GM19328 (cell line): ENCODE results near the gene PCCA.
"Not testable (repeated sequence)": the region's sequence is repeated elsewhere in the genome, so short reads cannot be mapped to it uniquely, and the experiment has no call there.

Source experiments
- ATAC-seq: cut with Tn5 transposase; IDR thresholded peaks from one replicate; pipeline ENCODE4 v1.9.1; 2021; ENCODE audit warnings: mild to moderate bottlenecking, moderate library complexity; ENCODE audit not compliant: unreplicated experiment

Gene PCCA

DNA sequence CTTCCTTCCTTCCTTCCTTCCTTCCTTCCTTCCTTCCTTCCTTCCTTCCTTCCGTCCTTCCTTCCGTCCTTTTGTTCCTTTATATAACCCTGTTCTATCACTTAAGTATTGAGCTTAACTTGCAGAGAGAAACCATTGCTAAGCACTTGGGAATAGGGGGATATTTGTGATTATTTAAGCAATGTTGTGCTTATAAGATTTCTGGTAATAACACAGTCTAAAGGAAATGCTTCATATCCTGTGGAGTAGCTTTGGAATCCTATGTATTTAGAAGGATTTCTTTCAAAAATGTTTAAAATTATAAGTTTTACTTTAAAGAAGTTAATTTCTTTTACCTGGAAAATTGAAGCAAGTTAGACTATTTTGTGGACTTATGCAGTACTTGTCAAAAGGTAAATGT is 209.8 kb downstream of the PCCA start:
- no peak for ATAC-seq

DNA sequence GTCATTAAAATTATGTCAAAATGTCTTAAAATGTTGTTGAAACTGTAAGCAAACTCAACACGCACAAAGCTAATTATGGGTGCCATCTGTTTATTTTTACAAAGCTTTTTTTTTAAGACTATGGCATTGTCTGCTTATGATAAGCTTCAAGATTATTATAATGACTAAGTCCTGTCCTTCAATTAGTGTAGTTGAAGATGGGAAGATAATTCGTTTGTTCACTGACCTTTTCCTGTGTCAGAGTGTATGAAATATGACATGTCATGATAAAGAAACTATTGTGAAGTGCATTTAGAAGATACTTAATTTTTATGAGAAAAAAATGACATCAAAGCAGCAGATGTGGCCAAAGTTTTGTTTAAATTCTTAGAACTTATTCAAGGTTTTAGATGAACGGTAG is 211.3 kb downstream of the PCCA start:
- no peak for ATAC-seq

DNA sequence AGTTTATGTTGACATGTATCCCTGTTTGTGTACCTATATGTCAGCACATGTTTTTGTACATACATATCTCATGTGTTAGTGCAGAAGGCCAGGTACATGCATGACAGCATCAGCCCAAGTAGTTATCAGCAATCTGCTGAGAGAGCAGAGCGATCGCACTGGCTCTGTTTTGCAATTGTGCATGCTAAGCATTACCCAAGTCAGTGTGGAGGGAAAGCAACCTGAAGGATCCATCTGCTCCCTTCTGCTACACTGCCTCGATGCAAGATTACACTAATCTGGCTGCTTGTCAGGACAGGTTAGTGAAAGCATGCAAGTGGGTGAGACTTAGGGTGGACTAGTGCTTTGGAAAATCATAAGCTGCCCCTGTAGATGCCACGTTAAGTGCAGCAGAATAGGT is 211.8 kb downstream of the PCCA start:
- ATAC-seq, result no peak

DNA sequence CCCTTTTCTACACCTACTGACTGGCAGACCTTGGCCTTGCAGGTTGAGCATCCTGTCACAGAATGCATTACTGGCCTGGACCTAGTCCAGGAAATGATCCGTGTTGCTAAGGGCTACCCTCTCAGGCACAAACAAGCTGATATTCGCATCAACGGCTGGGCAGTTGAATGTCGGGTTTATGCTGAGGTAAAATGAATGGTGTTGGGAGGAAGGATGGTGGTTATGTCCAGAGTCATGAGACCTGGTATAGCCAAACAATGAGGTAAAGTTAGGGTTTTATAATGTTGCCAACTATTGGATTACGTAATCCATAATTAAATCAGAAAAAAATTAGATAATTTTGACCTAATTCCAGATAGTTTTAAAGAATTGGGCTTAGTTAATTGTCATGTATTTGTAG is 212.5 kb downstream of the PCCA start:
- ATAC-seq, result no peak

DNA sequence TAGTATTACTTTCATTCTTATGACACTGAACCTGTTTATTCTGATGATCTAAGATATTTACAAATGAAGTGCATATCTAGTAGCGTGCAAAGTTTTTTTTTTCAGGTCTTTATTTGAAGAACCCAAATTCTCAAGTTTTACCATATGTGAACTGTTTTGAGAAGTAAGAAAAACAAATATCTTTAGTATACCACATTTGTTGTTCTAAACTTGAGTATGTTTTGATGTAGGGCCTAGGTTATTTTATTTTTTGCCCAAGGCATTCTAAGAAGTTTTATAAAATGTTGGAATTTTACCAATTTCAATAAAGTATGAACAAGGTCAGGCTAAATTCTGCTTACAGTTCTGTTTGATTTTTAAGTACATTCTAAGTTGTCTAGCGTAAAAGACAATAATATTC is 213.5 kb downstream of the PCCA start:
- no peak for ATAC-seq

DNA sequence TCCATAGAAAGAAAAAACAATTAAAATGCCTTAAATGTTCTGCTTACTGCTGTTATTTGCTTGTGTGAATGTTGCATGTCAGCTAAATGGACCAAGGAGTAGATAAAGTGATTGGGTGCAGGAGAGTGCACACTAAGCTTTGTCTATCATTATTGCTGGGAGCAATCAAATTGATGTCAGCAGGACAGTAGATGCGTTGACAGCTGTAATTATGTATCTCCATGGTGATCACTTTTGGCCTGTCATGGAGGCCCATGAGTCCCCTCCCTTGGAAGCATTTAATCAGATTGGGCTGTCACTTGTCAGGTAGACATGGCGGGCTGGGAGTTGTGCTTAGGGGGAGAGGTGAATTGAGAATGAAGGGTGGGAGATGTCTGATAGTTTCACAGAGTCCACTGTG is 215.3 kb downstream of the PCCA start:
- no peak for ATAC-seq

DNA sequence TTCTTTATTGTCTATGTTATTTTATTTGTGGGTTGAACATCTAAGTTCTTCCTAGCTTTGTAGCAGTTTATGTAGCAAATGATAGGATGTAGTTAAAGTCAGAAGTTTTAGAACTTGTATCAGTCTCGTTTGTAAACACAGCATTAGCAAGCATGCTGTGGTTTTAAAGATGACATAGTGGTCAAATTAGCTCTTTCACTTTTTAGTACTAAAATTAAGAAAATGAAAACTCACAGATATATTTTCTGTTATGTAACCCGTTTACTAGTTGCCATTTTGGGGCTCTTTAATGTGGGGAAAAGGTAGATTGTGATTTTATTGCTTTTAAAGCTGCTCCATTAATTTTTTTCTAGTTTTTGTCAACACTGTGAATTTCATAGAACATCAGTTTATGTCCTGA is 216.5 kb downstream of the PCCA start:
- no peak for ATAC-seq

DNA sequence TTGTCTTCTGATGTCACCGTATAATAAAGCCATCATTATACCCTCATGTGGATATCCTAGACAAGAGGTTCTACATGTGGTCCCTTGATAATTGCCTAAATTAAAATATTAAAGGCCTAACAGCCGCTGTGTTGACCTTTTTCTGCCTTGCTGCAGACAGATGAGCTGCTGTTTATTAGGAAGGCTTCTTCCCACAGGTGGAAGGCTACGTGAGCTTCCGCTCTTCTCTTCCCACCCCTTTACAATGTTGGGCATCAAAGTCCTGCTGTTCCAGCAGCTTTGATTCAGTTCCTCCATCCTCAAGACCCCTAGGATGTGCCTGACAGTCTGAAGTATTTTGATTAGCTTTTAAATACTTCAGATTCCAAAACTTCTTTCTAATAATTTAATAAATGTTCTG is 217.1 kb downstream of the PCCA start:
- ATAC-seq, result no peak

DNA sequence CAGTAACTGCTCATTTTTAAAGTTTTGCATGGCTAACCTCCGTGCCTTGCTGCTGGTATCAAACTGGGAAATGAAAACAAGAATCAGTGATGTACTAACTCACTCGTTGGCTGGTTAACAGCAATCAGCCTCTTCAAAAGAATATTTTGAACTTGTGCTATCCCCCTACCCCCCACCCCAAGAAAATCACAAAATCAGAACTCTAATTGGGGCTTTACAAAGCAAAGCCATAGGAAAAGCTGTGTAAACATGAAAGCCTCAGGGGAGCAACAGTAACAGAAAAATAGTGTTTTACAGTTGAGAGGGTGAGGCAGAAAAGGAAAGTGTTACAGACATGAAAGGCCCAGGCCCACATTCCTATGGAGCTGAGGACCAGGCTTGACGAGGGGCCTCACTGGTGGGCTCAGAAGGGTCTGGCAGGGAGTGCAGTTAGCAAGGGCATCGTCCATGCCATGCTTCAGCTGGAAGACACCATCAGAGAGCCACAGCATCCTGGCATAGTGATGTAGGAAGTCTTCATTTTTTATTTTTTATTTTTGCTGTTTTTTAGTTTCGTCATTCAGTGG is 217.6 kb downstream of the PCCA start:
- ATAC-seq, result no peak

DNA sequence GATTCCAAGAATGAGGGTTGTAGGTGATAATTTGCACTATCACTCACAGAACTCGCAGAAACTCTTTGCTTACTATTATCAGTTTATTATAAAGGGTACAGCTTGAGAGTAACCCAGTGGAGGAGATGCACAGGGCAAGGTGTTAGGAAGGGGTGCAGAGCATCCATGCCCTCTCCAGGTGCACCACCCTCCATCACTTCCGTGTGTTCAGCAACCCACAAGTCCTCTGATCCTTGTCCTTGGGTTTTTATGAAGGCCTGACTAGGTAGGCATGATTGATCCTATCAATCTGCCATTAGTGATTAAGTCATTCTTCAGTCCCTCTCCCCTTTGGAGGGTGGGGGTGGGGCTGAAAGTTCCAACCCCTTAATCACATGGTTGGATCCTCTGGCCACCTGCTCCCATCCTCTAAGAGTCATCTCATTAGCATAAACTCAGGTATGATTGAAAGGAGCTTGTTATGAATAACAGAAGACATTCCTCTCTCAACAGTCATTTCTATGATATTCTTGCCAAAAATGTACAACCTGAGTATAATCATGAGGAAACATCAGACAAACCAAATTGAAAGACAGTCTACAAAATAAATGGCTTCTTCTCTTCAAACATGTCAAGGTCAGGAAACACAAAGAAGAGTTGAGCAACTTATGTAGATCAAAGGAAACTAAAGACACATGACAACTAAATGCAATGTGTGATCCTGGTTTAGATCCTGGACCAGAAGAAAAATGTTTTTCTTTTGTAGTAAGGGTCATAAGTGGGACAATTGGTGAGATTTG is 225.4 kb downstream of the PCCA start:
- ATAC-seq, result no peak

DNA sequence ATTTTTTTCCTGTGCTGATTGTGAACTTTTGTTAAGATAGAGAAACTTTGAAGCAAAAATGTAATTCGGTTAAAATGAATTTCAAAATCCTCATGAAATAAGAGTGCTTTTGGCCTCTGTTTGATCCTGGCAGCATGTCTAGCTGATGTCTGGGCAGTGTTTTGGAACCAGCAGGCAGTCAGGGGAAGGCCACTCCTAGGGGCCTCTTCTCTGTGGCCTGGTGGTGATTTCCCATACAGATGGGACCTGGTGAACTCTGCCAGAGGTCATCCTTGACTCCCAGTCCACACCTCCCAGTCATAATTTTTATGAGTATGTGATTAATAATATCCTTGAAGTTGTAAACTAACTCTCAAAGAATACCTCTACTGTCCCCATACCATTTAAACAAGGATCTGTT is 226.6 kb downstream of the PCCA start:
- ATAC-seq, result no peak

DNA sequence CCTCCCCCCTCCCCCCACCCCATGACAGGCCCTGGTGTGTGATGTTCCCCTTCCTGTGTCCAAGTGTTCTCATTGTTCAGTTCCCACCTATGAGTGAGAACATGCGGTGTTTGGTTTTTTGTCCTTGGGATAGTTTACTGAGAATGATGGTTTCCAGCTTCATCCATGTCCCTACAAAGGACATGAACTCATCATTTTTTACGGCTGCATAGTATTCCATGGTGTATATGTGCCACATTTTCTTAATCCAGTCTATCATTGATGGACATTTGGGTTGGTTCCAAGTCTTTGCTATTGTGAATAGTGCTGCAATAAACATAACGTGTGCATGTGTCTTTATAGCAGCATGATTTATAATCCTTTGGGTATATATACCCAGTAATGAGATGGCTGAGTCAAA is 229.6 kb downstream of the PCCA start:
- ATAC-seq, result not testable (repeated sequence)

DNA sequence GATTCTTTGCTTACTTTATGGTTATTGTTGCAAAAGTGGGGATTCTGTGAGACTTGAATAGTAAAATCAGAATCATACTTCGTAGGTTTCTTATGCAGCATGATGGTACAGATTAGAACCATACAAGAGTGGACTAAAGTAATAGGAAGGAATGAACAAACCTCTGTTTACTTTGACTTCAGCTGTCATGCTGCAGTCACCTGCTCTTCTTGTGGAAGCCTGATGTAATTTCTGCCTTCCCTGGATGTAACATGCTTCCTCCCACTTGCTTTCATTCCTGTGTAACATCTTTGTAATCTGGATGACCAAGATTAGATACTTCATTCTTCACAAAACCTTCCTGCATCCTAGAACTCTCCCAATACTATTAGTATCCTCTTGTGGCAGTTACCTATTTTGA is 235.0 kb downstream of the PCCA start:
- no peak for ATAC-seq

DNA sequence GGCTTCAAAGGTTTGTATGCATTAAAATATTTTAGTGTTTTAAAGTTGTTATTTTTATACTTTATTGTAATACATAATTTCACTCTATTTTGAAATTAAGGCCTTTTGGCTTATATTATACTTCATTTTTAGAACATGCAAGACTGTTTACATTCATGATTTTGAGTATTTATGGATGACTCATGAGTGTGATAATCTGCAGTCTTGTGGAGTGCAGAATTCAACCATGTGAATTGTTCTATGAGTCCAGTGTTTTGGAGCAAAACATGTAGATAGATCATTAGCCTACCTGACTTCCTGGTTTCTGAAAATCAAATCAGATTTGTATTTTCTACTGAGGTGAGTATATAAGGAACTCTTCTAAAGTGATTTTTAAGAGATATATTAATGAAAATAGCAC is 241.8 kb downstream of the PCCA start:
- no peak for ATAC-seq

DNA sequence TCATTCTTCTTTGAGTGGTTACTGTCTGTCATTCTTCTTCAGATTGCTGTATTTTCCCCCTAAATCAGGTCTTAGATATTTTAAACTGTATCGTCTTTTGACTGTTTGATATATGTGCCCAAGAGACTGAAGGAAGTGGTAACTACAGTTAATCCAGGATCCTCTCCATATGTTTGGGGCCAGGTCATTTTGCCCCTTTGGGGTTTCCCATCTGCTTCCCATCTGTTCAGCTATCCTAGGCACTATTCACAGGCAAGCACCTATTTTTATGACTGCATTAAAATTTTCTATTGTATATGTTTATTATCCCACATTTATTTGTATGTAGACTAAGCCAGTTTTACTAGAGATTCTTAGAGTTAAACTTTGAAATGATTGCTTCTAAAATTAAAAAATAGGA is 244.2 kb downstream of the PCCA start:
- no peak for ATAC-seq

DNA sequence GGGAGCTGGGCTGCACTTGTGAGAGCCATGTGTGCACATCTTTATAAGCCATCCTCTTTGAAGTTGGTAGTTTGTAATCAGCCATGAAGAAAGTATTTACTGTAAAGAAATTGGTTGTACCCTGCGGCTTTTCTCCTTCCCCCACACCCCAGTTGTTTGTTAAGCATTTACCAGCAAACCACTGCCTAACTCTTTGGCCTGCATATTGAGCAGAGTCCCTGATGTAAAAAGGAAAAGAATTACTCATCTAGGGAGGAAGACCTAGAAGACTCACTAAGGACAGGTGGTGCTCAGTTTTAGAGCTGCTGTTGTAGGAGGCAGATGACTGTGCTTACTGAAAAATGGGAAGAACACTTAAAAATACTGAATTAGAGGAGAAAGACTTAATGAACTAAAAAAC is 245.3 kb downstream of the PCCA start:
- ATAC-seq, result no peak

DNA sequence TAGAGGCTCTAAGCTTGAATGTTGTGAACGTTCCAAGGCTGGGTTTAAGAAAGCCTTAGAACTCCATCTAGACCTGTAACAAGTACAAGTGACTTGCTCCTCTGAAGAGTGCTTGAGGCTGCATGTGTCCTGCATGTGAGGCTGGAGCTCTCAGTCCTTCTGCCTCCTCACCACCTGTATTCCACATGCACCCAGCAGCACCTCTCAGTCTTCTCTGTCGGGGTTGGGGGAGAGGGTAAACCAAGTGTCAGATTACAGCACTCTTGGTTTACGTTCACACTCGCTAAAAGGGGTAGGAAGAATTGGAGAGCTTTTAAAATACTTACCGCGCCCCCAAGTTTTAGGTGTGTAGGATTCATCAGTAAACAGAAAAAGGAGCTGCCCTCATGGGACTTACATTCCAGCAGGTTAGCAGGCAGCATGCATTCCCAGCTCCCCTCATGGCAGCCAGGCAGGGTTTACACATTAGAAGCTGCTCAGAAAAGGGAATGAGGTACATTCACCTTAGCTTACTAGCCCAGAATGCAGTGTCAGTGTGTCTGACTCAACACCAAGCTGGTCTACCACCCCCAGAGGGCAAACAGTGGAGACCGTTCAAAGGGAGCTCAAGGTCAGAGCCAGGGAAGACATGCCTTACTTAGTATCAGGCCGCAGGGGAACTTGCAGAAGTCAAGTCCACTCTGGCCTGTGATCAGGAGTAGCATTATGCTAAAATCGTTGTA is 248.1 kb downstream of the PCCA start:
- no peak for ATAC-seq

DNA sequence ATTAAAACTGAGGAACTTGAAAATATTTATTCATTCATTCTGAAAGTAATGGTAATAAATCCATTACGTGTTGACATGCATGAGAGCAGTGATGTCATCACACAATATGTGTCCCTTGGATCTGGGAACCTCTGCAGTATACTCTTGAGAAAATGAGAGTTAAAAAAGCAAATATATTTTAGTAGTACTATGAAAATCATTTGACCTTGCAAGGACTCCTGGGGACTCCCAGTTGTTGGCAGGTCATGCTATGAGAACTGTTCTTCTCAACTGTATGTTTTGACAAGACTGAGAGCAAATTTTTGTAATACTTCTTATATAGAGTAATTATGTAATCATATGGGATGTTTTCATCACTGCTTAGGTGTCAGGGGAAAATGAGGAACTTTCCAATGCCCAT is 249.4 kb downstream of the PCCA start:
- ATAC-seq, result no peak

DNA sequence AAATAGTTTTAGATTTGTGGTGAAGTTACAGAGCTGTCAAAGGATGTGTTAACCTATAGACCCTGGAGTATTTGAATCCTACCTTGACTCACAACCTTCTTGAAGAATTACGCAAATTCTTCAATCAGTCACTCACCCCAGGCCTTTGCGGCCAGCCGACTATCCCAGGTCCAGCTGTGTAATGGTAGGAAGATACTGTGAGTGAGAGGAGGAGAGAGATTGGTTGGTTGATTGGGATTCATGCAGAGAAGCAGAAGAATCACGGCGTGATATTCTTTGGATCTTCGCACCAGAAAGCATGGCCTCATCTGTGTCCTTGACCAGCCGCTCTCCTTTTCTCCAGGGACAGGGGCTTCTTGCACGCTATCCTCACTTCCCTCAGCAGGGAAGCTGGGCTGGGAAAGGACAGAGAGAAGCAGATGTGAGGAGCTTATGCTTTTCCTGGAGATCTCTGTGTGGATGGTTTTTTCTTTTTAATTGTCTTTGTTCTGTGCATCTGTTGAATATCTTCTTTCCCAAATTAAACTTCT is 250.6 kb downstream of the PCCA start:
- ATAC-seq, result no peak

DNA sequence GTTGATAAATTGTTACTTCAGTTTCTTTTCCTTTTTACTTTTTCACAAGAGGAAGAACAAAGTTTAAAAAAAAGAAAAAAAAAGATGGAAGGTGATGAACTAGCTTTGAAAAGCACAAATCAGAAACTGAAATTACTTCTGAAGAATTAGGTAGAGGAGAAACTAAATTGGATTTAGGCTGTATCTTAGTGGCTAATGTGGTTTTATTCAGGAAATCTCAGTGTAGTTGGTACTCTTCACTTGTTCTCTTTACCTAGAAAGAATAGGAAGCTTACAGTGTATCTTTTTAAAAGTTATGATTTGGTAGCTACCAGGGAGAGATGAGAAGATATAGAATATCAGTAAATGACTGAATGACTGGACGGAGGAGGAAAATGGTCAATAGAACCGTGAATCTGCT is 252.0 kb downstream of the PCCA start:
- ATAC-seq, result no peak

DNA sequence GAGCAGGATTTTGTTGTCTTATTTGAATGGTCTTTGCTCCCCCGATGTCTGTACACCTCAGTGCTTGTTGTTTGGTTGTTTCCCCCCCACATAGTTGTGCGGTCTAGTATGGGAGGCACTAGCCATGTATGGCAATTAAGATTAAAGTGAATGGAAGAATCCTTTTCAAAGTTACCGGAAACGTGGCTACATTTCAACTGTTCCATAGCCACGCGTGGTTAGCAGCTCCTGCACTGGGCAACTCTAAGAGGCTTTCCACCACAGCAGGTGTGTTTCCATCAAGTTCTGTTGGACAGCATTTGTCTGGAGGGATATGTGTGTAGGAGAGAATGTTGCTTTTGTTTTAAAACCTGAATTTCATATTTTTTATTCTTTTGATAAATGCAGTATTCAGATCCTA is 252.4 kb downstream of the PCCA start:
- no peak for ATAC-seq

DNA sequence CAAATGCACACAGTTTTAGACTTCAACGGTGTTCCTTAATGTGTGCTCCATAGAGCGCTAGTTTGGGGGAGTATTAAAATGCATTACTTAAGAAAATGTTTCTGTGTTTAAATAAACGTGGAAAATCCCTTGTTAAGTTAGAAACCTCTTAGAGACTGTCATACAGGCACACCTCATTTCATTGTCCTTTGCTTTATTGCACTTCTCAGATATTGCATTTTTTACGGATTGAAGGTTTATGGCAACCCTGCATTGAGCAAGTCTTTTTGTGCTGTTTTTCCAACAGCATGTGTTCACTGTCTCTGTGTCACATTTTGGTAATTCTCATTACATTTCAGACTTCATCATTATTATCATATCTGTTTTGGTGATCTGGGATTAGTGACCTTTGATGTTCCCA is 255.7 kb downstream of the PCCA start:
- ATAC-seq, result no peak
